Activated B cell treated with CpG ODN at 0.5 μM for 24 hours (primary cell): ENCODE data around the gene RPS27L. TPM values are rescaled to one million over a fixed set of nuclear protein-coding genes. Genes with fewer than 3 reads are reported as not detected.
A peak's percentile ranks its signal among the peaks of the same experiment; 100 is the strongest.

Source experiments
- ATAC-seq: fragments of 200-7000 bp; cut with Tn5 transposase; one replicate; pipeline ENCODE4 v1.10.0; 2021; ENCODE audit warnings: low read depth, mild to moderate bottlenecking, moderate library complexity
- CTCF ChIA-PET: fragments of 350-600 bp; sonication (Branson Sonifier 250); formaldehyde crosslinking; loops from one replicate; lab custom pipeline; 2021; ENCODE audit warnings: antibody characterized with exemption; lab: Charles Lee
- POLR2A ChIA-PET: fragments of 350-600 bp; sonication (Branson Sonifier 250); formaldehyde crosslinking; loops from one replicate; lab custom pipeline; 2021; ENCODE audit warnings: antibody characterized with exemption; lab: Charles Lee
- DNase-seq: peaks from one replicate; pipeline ENCODE4 v3.0.0; 2022
- H3K27ac Mint-ChIP-seq: one replicate; pipeline ENCODE4 v1.8.0; 2020; ENCODE audit warnings: mixed read lengths
- H3K27me3 Mint-ChIP-seq: one replicate; pipeline ENCODE4 v1.8.0; 2021; ENCODE audit warnings: mixed read lengths
- H3K36me3 Mint-ChIP-seq: one replicate; pipeline ENCODE4 v1.8.0; 2021; ENCODE audit warnings: low read depth, mixed read lengths
- H3K4me1 Mint-ChIP-seq: one replicate; pipeline ENCODE4 v1.8.0; 2021; ENCODE audit warnings: mixed read lengths
- H3K4me3 Mint-ChIP-seq: one replicate; pipeline ENCODE4 v1.8.0; 2020; ENCODE audit warnings: mild to moderate bottlenecking, mixed read lengths
- H3K9me3 Mint-ChIP-seq: one replicate; pipeline ENCODE4 v1.8.0; 2020; ENCODE audit warnings: mixed read lengths
- CTCF ChIP-seq: fragments of 200-600 bp; IDR thresholded peaks from one replicate; pipeline ENCODE4 v1.8.0; 2022; ENCODE audit warnings: antibody characterized with exemption, mild to moderate bottlenecking
- intact Hi-C: fragments of 100-400 bp; cut with micrococcal nuclease; formaldehyde crosslinking; loops from one replicate; pipeline ENCODE4 v1.15.1; 2024
- total RNA-seq: library from RNA; stranded (reverse); gene quantifications from 2 replicates; pipeline ENCODE4 v1.2.3, GENCODE V29; 2022

The RPS27L gene
- total RNA-seq, 1 donor from 2014 or later: 70.8 TPM

GRCh38 chr15:63156086-63156710 lies 1.1 kb downstream of the RPS27L start:
- Mint-ChIP-seq H3K36me3 (peaks cover 32% of the 10 kb centered on the region), H3K4me3 (peak overlapping the region; percentile 98), H3K9me3 (no peaks in the 10 kb centered on the region), H3K27me3 (no peaks in the 10 kb centered on the region), H3K4me1 (peaks cover 22% of the 10 kb centered on the region), H3K27ac (peak overlapping the region; percentile 97)
- no peak for TF ChIP-seq CTCF
- intact Hi-C loops: loop anchor here (5.0 kb wide), 2 partner anchors 71 to 246 kb away; no protein-coding TSS in a partner anchor
- ATAC-seq (no peak), DNase-seq (no peak)
- ChIA-PET CTCF (interaction anchor here (1.1 to 1.4 kb wide), 3 partner anchors 35 to 55 kb away, joined by 3 read pairs; no protein-coding TSS in a partner anchor), POLR2A (interaction anchor here (1.3 to 3.1 kb wide), 11 partner anchors 20 to 348 kb away, joined by 3 to 32 read pairs (median 6); partner anchors contain the start of genes APH1B, LACTB and USP3)

- no peak for ATAC-seq
- Mint-ChIP-seq H3K27ac (peak overlapping the region; percentile 35), H3K9me3 (no peaks in the 10 kb centered on the region)
These were observed 1.8 kb downstream of the RPS27L start for GRCh38 chr15:63155486-63155885.

GRCh38 chr15:63151665-63152064 lies 5.6 kb downstream of the RPS27L start:
- DNase-seq: no peak
- intact Hi-C loops: no loop called here
- ATAC-seq: no peak
- ChIA-PET POLR2A (no interaction called here), CTCF (no interaction called here)
- no peak for TF ChIP-seq CTCF
- Mint-ChIP-seq H3K4me1 (peaks cover 16% of the 10 kb centered on the region), H3K36me3 (peaks cover 36% of the 10 kb centered on the region), H3K9me3 (no peaks in the 10 kb centered on the region), H3K4me3 (no peak overlapping the region), H3K27me3 (no peaks in the 10 kb centered on the region), H3K27ac (no peak overlapping the region)

More at GRCh38 chr15:63155486-63155885, 1.8 kb downstream of the RPS27L start:
- DNase-seq: no peak
- Mint-ChIP-seq H3K27me3 (no peaks in the 10 kb centered on the region), H3K36me3 (peaks cover 32% of the 10 kb centered on the region), H3K4me1 (peaks cover 22% of the 10 kb centered on the region), H3K4me3 (peak overlapping the region; percentile 48)
- intact Hi-C loops: loop anchor here (5.0 kb wide), 2 partner anchors 72 to 247 kb away; no protein-coding TSS in a partner anchor
- no peak for TF ChIP-seq CTCF
- CTCF ChIA-PET: no interaction called here
- POLR2A ChIA-PET: interaction anchor here (0.6 to 3.1 kb wide), 2 partner anchors 122 to 124 kb away, joined by 3 to 27 read pairs; partner anchors contain the start of gene APH1B

GRCh38 chr15:63146684-63147083 lies 10.6 kb downstream of the RPS27L start:
- no peak for ATAC-seq

More at GRCh38 chr15:63146684-63147083, 10.6 kb downstream of the RPS27L start:
- Mint-ChIP-seq H3K27ac (no peak overlapping the region), H3K4me3 (no peak overlapping the region), H3K9me3 (no peaks in the 10 kb centered on the region), H3K36me3 (peaks cover 35% of the 10 kb centered on the region), H3K27me3 (no peaks in the 10 kb centered on the region), H3K4me1 (no peaks in the 10 kb centered on the region)
- TF ChIP-seq CTCF: no peak
- no peak for DNase-seq
- ChIA-PET CTCF (no interaction called here), POLR2A (interaction anchor here (0.6 kb wide), 1 partner anchor 147 kb away, joined by 3 read pairs; no protein-coding TSS in a partner anchor)
- intact Hi-C loops: no loop called here
